ENCODE measurements around the gene GBX2.

DNA sequence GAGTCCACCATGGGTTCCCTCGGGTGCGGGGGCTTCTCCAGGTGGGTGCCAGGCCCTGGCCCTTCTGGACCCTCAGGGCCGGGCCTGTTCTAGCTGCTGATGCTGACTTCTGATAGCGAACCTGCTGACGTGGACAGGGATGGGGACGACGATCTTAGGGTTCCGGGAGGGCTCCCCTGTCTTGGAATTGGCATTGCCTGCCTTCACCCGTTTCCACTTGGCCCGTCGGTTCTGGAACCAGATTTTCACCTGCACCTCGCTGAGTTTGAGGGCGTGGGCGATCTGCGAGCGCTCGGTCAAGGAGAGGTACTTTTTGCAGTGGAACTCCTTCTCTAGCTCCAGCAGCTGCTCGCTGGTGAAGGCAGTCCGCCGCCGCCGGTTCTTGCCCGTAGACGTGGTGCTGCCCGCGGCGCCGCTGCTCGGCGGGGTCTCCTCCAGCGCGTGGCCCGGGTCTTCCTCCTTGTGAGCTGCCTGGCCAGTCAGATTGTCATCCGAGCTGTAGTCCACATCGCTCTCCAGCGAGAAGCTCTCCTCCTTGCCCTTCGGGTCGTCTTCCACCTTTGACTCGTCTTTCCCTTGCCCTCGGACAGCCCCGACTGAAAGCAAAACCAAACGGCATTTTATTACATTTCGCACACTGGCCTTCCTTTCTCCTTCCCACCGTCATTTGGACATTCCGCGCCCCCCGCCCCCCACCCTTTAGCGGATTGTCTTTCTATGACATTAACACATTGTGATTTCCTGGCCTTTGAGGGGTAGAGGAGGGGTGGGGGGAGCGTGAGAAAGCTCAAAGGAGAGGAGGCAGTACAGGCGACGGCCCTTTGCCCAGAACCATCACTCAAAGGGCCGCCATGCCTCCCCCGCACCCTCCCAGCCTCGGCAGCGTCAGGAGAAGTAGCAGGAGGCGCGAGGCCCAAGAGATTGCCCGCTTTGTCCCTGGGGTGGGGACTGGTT, 2.1 kb downstream of the GBX2 start:
- TF ChIP-seq, protein P1, sequence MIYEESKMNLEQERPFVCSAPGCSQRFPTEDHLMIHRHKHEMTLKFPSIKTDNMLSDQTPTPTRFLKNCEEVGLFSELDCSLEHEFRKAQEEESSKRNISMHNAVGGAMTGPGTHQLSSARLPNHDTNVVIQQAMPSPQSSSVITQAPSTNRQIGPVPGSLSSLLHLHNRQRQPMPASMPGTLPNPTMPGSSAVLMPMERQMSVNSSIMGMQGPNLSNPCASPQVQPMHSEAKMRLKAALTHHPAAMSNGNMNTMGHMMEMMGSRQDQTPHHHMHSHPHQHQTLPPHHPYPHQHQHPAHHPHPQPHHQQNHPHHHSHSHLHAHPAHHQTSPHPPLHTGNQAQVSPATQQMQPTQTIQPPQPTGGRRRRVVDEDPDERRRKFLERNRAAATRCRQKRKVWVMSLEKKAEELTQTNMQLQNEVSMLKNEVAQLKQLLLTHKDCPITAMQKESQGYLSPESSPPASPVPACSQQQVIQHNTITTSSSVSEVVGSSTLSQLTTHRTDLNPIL (CRISPR knock-in tag; IDR thresholded peaks at IDR 0.05; ENCODE audit: low read depth) = no peak
- TF ChIP-seq ZNF565 (CRISPR knock-in tag; conservative IDR thresholded peaks at IDR 0.05; ENCODE audit: low read depth) (no peak), PPARA (CRISPR knock-in tag; IDR thresholded peaks at IDR 0.05; ENCODE audit: borderline replicate concordance) (no peak), ISL1 (CRISPR knock-in tag; IDR thresholded peaks at IDR 0.05) (no peak), ZNF8 (CRISPR knock-in tag; IDR thresholded peaks at IDR 0.05) (no peak), BACH2 (CRISPR knock-in tag; IDR thresholded peaks at IDR 0.05; ENCODE audit: borderline replicate concordance) (no peak), GLIS3 (CRISPR knock-in tag; IDR thresholded peaks at IDR 0.05) (no peak), ZFP30 (CRISPR knock-in tag; IDR thresholded peaks at IDR 0.05) (no peak), ESRRG (CRISPR knock-in tag; IDR thresholded peaks at IDR 0.05) (no peak), TCF4 (CRISPR knock-in tag; IDR thresholded peaks at IDR 0.05; ENCODE audit: borderline replicate concordance) (no peak)
